Neutrophil (primary cell): Measurements from ENCODE around the gene C2orf80.

ENCODE experiments used
- H3K27ac ChIP-seq: fragments of 200-600 bp; sonication (generic); 2 replicates; pipeline ENCODE4 v1.5.1; 2016; ENCODE audit warnings: mild to moderate bottlenecking, moderate library complexity
- H3K27me3 ChIP-seq: fragments of 200-600 bp; sonication (generic); 2 replicates; pipeline ENCODE4 v1.6.0; 2016; ENCODE audit warnings: mild to moderate bottlenecking
- H3K36me3 ChIP-seq: fragments of 200-600 bp; sonication (generic); 2 replicates; pipeline ENCODE4 v1.5.1; 2017
- H3K4me1 ChIP-seq, 2 experiments: fragments of 200-600 bp in 1 of 2; sonication (generic) in 1 of 2; 1 replicate in 1 of 2; 2 replicates in 1 of 2; pipeline versions ENCODE4 v1.5.1 to v1.6.1; 2013 to 2016; ENCODE audit warnings: low read depth in 1 of 2, low read length in 1 of 2, mild to moderate bottlenecking in 1 of 2, moderate library complexity in 1 of 2; ENCODE audit not compliant: control insufficient read depth in 1 of 2, insufficient read depth in 1 of 2
- H3K4me3 ChIP-seq, 2 experiments: fragments of 200-600 bp in 1 of 2; sonication (generic) in 1 of 2; 1 replicate in 1 of 2; 2 replicates in 1 of 2; pipeline ENCODE4 v1.5.1; 2013 to 2016; ENCODE audit warnings: low read depth in 1 of 2, low read length in 1 of 2, mild to moderate bottlenecking in 1 of 2, moderate library complexity in 1 of 2
- H3K9me3 ChIP-seq: fragments of 200-600 bp; sonication (generic); 2 replicates; pipeline ENCODE4 v1.5.1; 2016
- TF ChIP-seq, protein P1 (sequence below): fragments of 200-600 bp; sonication (generic); IDR thresholded peaks from 2 replicates; pipeline ENCODE4 v1.5.1; 2016; ENCODE audit warnings: antibody characterized with exemption

The C2orf80 gene

DNA sequence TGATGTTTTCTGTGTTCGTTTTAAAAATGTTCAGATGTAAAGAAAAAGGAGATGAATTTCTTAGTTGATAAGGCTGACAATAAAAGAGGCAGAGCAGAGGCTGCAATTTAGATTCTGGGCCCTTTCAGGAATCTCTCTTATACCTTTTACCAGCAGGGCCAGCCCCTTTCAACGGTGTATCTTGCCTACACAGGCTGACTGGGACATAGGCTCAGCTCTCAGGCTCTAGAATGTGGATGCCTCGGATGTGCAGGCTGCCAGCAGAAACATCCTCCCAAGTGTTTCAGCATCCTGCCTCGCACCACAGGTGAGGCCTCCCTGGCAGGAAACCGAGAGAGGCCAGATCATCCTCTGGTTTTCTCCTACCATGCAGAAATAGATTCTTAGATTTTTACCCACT, 3.4 kb downstream of the C2orf80 start:
- H3K9me3 ChIP-seq, result no peaks in the 10 kb centered on the region
- no peaks in the 10 kb centered on the region for H3K36me3 ChIP-seq
- H3K4me1 ChIP-seq, result peaks cover 10 to 13% of the 10 kb centered on the region in 2 experiments
- no peak overlapping the region for H3K27ac ChIP-seq
- no peak overlapping the region for H3K4me3 ChIP-seq
- TF ChIP-seq, protein P1, sequence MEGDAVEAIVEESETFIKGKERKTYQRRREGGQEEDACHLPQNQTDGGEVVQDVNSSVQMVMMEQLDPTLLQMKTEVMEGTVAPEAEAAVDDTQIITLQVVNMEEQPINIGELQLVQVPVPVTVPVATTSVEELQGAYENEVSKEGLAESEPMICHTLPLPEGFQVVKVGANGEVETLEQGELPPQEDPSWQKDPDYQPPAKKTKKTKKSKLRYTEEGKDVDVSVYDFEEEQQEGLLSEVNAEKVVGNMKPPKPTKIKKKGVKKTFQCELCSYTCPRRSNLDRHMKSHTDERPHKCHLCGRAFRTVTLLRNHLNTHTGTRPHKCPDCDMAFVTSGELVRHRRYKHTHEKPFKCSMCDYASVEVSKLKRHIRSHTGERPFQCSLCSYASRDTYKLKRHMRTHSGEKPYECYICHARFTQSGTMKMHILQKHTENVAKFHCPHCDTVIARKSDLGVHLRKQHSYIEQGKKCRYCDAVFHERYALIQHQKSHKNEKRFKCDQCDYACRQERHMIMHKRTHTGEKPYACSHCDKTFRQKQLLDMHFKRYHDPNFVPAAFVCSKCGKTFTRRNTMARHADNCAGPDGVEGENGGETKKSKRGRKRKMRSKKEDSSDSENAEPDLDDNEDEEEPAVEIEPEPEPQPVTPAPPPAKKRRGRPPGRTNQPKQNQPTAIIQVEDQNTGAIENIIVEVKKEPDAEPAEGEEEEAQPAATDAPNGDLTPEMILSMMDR, result no peak
- H3K27me3 ChIP-seq, result peaks cover 22% of the 10 kb centered on the region

DNA sequence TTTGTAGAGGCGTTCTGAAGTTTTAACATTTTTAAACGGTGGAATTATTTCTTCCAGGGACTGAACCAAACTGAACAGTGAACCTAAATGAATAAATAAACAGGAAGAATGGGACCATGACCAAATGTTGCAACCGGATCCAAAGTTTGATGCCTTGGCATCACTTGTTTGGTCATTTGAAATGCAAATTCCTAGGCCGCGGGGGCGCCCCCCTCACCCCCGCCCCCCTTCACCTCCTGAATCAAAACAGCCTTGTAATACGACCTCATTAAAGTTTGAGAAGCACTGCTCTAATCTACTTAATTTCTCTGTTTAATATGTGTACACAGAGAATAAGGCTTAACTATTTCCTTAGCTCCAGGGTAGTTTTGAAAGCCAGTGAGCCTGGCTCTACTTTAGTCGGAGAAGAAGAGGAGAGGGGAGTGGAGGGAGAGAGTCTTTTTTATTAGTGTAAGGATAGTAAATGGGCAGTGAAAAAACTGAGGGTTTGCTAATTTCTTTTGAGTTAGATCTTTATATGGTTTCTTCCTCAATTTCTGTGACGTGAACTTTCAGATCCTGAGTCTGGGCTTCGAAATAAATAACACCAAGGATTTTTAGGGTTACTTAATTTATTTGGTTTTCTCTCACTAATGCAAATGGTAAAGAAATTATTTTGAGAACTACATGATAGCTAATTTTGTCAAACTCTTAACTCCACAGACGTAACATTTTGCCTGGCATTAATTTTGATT, 5.7 kb downstream of the C2orf80 start:
- Histone ChIP-seq H3K27ac (peak overlapping the region; percentile 51), H3K4me3 (peak overlapping the region; percentile 16 to 26), H3K36me3 (no peaks in the 10 kb centered on the region), H3K4me1 (peaks cover 10 to 13% of the 10 kb centered on the region in 2 experiments), H3K27me3 (peaks cover 22% of the 10 kb centered on the region), H3K9me3 (no peaks in the 10 kb centered on the region)
- TF ChIP-seq, protein P1, result no peak

DNA sequence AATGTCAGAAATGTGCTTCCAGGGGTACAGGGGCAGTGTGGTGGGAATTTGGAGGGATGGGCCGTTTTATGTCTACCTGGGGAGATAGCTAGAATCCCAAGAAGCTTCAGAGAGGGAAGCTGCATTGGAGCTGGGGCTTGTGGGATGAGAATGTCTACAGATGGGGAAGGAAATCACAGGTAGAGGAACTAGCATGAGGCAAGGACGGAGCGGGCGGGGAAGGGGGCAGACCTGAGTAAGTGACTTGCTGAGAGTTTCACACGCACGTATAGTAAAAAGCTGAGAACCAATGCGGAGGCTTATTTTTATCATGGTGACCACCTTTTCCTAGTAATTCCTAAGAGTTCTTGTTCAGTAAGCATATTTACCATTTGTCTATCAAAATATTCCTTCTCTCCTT, 6.3 kb downstream of the C2orf80 start:
- Histone ChIP-seq H3K36me3 (no peaks in the 10 kb centered on the region), H3K4me3 (peak overlapping the region; percentile 16 to 26), H3K9me3 (no peaks in the 10 kb centered on the region), H3K4me1 (peaks cover 10 to 13% of the 10 kb centered on the region in 2 experiments), H3K27me3 (peaks cover 22% of the 10 kb centered on the region), H3K27ac (peak overlapping the region; percentile 51)
- TF ChIP-seq, protein P1, result no peak

DNA sequence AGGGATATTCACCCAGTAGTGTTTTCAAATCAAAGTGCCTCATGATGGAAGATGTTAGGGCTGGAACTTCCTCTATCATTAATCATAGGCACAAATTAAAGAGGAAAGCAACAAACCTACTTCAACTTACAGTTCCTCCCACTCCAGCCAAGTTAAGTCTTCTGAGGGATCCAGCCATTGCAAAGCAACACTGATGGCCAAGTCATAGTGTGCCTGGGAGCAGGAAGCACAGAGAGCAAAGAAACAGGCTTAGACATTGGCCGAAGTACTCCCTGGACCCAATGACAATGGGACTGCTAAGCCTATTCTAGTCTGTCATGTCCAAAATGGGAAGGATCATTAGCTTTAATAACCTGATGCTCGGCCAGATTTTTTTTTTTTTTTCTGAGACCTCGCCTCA, 7.0 kb downstream of the C2orf80 start:
- Histone ChIP-seq H3K4me1 (peaks cover 10 to 13% of the 10 kb centered on the region in 2 experiments), H3K27ac (no peak overlapping the region), H3K36me3 (no peaks in the 10 kb centered on the region), H3K9me3 (no peaks in the 10 kb centered on the region), H3K27me3 (peaks cover 22% of the 10 kb centered on the region), H3K4me3 (no peak overlapping the region)
- TF ChIP-seq, protein P1, result no peak

DNA sequence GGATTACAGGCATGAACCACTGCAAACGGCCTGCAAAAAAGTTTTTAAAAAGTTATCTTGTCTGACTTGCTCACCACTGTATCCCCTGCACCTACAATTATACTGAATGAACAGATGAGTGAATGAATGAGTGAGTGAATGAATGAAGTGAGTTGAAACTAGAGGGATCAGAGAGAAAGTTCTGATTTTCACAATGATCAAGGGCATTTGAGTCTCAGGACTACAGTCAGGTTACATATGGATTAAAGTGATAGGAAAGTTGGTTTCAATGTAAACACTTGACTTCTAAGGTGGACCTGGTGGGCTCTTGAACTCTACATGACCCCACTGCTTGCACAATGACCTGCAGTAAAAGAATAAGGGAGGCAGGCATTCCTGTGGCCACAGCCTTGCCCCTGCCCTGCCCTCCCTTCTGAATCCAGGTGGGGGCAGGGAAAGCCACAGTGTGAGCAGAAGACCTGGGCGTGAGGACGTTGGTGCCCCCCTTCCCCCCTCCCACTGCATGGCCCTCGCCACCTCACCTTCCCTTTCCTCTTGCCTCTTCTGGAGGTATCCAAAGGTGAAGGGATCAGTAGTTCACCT, 10.7 kb downstream of the C2orf80 start:
- Histone ChIP-seq H3K27ac (no peak overlapping the region), H3K9me3 (no peaks in the 10 kb centered on the region), H3K4me1 (peaks cover 9 to 10% of the 10 kb centered on the region in 2 experiments), H3K36me3 (no peaks in the 10 kb centered on the region), H3K27me3 (peaks cover 9% of the 10 kb centered on the region), H3K4me3 (no peak overlapping the region)
- TF ChIP-seq, protein P1, result no peak
